K562 (cell line): ENCODE data around the gene MAPK8IP1. TPM values are rescaled to one million over a fixed set of nuclear protein-coding genes. Genes with fewer than 3 reads are reported as not detected.

Experiments
- ATAC-seq: fragments of 200-7000 bp; cut with Tn5 transposase; 3 replicates; pipeline ENCODE4 v1.9.1; 2020; ENCODE audit warnings: moderate library complexity
- BruUV-seq: library from RNA; stranded (reverse); fragments of 400-500 nt; replicated peaks from 2 replicates; lab custom pipeline; 2021; lab: Mats Ljungman, UMichigan
- CTCF ChIA-PET: fragments of 300-600 bp; formaldehyde crosslinking; extraction: SDS; loops from one replicate; lab custom pipeline; 2021; ENCODE audit warnings: low intra/inter-chr PET ratio; lab: Yijun Ruan, JAX
- POLR2A ChIA-PET: fragments of 300-600, 350-650 bp; sonication (Branson Sonifier 250); formaldehyde crosslinking; extraction: SDS; loops from one replicate; lab custom pipeline; 2021; ENCODE audit warnings: antibody characterized with exemption, inconsistent platforms; lab: Yijun Ruan, JAX
- DNase-seq, 4 experiments: peaks; one replicate each; pipeline versions ENCODE4 v3.0.0 to v3.0.0-alpha.2; 2011 to 2018; ENCODE audit warnings: low spot score in 3 of 4, mixed read lengths in 3 of 4; ENCODE audit errors: extremely low read depth in 1 of 4
- FAIRE-seq: peaks from 2 replicates; lab custom pipeline; 2011; peaks lifted over from hg19 to GRCh38; lab: Jason Lieb, UNC
- H2AFZ ChIP-seq: 2 replicates; pipeline ENCODE4 v1.6.0; 2011; ENCODE audit warnings: low read depth, low read length, control low read depth, inconsistent platforms
- H3K27ac ChIP-seq: fragments of 200-600 bp; 3 replicates; pipeline ENCODE4 v1.8.0; 2011; ENCODE audit warnings: low read depth, mild to moderate bottlenecking, control low read depth, inconsistent platforms, low read length, moderate library complexity, mixed read lengths; ENCODE audit errors: extremely low read depth
- H3K27me3 ChIP-seq, 2 experiments: fragments of 300-600 bp in 1 of 2; 2 replicates in 1 of 2; 3 replicates in 1 of 2; pipeline versions ENCODE4 v1.6.0 to v1.8.0; 2011; ENCODE audit warnings: inconsistent platforms in 2 of 2, low read length in 2 of 2, mild to moderate bottlenecking in 1 of 2, mixed read lengths in 1 of 2, moderate library complexity in 1 of 2; ENCODE audit not compliant: control insufficient read depth in 2 of 2, insufficient read depth in 2 of 2
- H3K36me3 ChIP-seq: fragments of 300-600 bp; 3 replicates; pipeline ENCODE4 v1.8.0; 2011; ENCODE audit warnings: mild to moderate bottlenecking, low read length, inconsistent platforms; ENCODE audit not compliant: control insufficient read depth, insufficient read depth
- H3K4me1 ChIP-seq, 2 experiments: fragments of 200-600 bp in 1 of 2; replicated peaks in 1 of 2; 2 replicates in 1 of 2; 3 replicates in 1 of 2; pipeline versions ENCODE4 v1.5.1 to v1.8.0; 2011; ENCODE audit warnings: inconsistent platforms in 2 of 2, low read length in 2 of 2, mild to moderate bottlenecking in 1 of 2, mixed read lengths in 1 of 2, moderate library complexity in 1 of 2; ENCODE audit not compliant: control insufficient read depth in 2 of 2, insufficient read depth in 2 of 2
- H3K4me2 ChIP-seq: 2 replicates; pipeline ENCODE4 v1.6.1; 2011; ENCODE audit warnings: low read length, control low read depth, inconsistent platforms, mixed read lengths; ENCODE audit not compliant: insufficient read depth
- H3K4me3 ChIP-seq: fragments of 200-600 bp; sonication (generic), shearing (Covaris generic); 2 replicates; pipeline ENCODE4 v1.5.1; 2016; ENCODE audit warnings: control low read depth, inconsistent platforms
- H3K79me2 ChIP-seq: fragments of 200-600 bp; 3 replicates; pipeline ENCODE4 v1.8.0; 2011; ENCODE audit warnings: low read length, inconsistent platforms; ENCODE audit not compliant: control insufficient read depth, insufficient read depth
- H3K9ac ChIP-seq, 2 experiments: 2 replicates each; pipeline versions ENCODE4 v1.6.0 to v1.6.1; 2011; ENCODE audit warnings: low read depth in 2 of 2, low read length in 2 of 2, control low read depth in 1 of 2, inconsistent platforms in 1 of 2, mild to moderate bottlenecking in 1 of 2, mixed read lengths in 1 of 2; ENCODE audit not compliant: insufficient read depth in 1 of 2
- H3K9me1 ChIP-seq: one replicate; pipeline ENCODE4 v1.6.0; 2011; ENCODE audit warnings: inconsistent platforms, mild to moderate bottlenecking, low read length, moderate library complexity; ENCODE audit not compliant: control insufficient read depth, insufficient read depth
- H3K9me3 ChIP-seq: replicated peaks from 2 replicates; pipeline ENCODE4 v1.5.1; 2011; ENCODE audit warnings: low read depth, low read length, inconsistent platforms; ENCODE audit not compliant: control insufficient read depth, insufficient read depth
- H4K20me1 ChIP-seq: replicated peaks from 2 replicates; pipeline ENCODE4 v1.6.1; 2011; ENCODE audit warnings: low read length, inconsistent platforms, mixed read lengths; ENCODE audit not compliant: control insufficient read depth, insufficient read depth
- ATF1 ChIP-seq, 2 experiments: fragments of 450-650 bp in 1 of 2; IDR thresholded peaks; 2 replicates each; pipeline ENCODE4 v1.6.1; 2016; ENCODE audit warnings: missing compliant biosample characterization in 1 of 2, missing genetic modification characterization in 1 of 2
- CREB5 ChIP-seq: fragments of 250-450 bp; sonication (Bioruptor Pico); IDR thresholded peaks from 2 replicates; pipeline ENCODE4 v1.5.0; 2020; ENCODE audit warnings: mild to moderate bottlenecking
- HDAC8 ChIP-seq: fragments of 450-650 bp; IDR thresholded peaks from 2 replicates; pipeline ENCODE4 v1.6.1; 2016; ENCODE audit warnings: mild to moderate bottlenecking, missing genetic modification characterization, moderate library complexity, missing compliant biosample characterization
- HMG20A ChIP-seq: fragments of 450-650 bp; formaldehyde crosslinking; conservative IDR thresholded peaks from 2 replicates; pipeline ENCODE4 v1.4.0; 2020; ENCODE audit warnings: mild to moderate bottlenecking, mixed read lengths
- ILK ChIP-seq: fragments of 450-650 bp; IDR thresholded peaks from 2 replicates; pipeline ENCODE4 v1.6.1; 2016; ENCODE audit warnings: missing genetic modification characterization, low read depth, mild to moderate bottlenecking, missing compliant biosample characterization, moderate library complexity, borderline replicate concordance
- KDM5B ChIP-seq: fragments of 200-600 bp; sonication (generic); IDR thresholded peaks from 2 replicates; pipeline ENCODE4 v1.6.1; 2012; ENCODE audit warnings: low read depth, mild to moderate bottlenecking, moderate library complexity, low read length, control low read depth, inconsistent platforms; ENCODE audit not compliant: insufficient replicate concordance
- MEF2A ChIP-seq: IDR thresholded peaks from 2 replicates; pipeline ENCODE4 v1.6.1; 2011; ENCODE audit warnings: low read depth, mild to moderate bottlenecking, low read length, moderate library complexity; ENCODE audit not compliant: control insufficient read depth
- NR2C2 ChIP-seq, 2 experiments: fragments of 200-800 bp in 1 of 2; sonication (Bioruptor generic) in 1 of 2; sonication (generic) in 1 of 2; formaldehyde crosslinking in 1 of 2; IDR thresholded peaks; 2 replicates each; pipeline versions ENCODE4 v1.6.1 to v1.8.0; 2016 to 2022; ENCODE audit warnings: mild to moderate bottlenecking in 1 of 2, missing compliant biosample characterization in 1 of 2, missing genetic modification characterization in 1 of 2, missing genetic modification reagents in 1 of 2
- POLR2AphosphoS2 ChIP-seq: IDR thresholded peaks from 2 replicates; pipeline ENCODE4 v1.6.1; 2012; ENCODE audit warnings: low read length, improper control_type of control experiment
- RBM14 ChIP-seq: fragments of 200-400 bp; formaldehyde crosslinking; IDR thresholded peaks from 2 replicates; pipeline ENCODE4 v1.6.1; 2018; ENCODE audit warnings: low read depth, mild to moderate bottlenecking, low read length, moderate library complexity, borderline replicate concordance; ENCODE audit not compliant: insufficient read depth
- RNF2 ChIP-seq: sonication (generic); IDR thresholded peaks from 2 replicates; pipeline ENCODE4 v1.6.1; 2016
- SIRT6 ChIP-seq: IDR thresholded peaks from one replicate; pipeline ENCODE4 v1.6.1; 2012; ENCODE audit warnings: low read depth, mild to moderate bottlenecking, control low read depth, inconsistent platforms, low read length, moderate library complexity
- SOX6 ChIP-seq: fragments of 450-650 bp; IDR thresholded peaks from 2 replicates; pipeline ENCODE4 v1.6.1; 2014; ENCODE audit warnings: mild to moderate bottlenecking
- SPI1 ChIP-seq: IDR thresholded peaks from 2 replicates; pipeline ENCODE4 v1.6.1; 2011; ENCODE audit warnings: low read depth, low read length, control low read depth, borderline replicate concordance
- ZNF121 ChIP-seq: sonication (generic); formaldehyde crosslinking; conservative IDR thresholded peaks from 2 replicates; pipeline ENCODE4 v1.8.0; 2022; ENCODE audit warnings: missing genetic modification reagents
- ZNF140 ChIP-seq: fragments of 250-450 bp; sonication (Bioruptor Pico); IDR thresholded peaks from 2 replicates; pipeline ENCODE4 v1.8.0; 2021; ENCODE audit warnings: moderate library complexity, mild to moderate bottlenecking, inconsistent platforms
- ZNF655 ChIP-seq: fragments of 250-450 bp; sonication (Bioruptor Pico); IDR thresholded peaks from 2 replicates; pipeline ENCODE4 v1.5.0; 2021
- WGBS: fragments of 100-300 bp; shearing (Covaris generic); methylation state at CpG from one replicate; pipeline ENCODE4 v1.1.6; 2016; ENCODE audit warnings: low coverage, mixed read lengths; ENCODE audit not compliant: insufficient coverage; ENCODE audit errors: missing lambda C conversion rate; 5-methylcytosine and 5-hydroxymethylcytosine counted together
- in situ Hi-C: fragments of 300-500 bp; cut with MboI; formaldehyde crosslinking; loops from 4 replicates; pipeline ENCODE4 v1.15.0; 2018; ENCODE audit warnings: inconsistent platforms, mixed read lengths
- intact Hi-C: fragments of 100-400 bp; cut with micrococcal nuclease; formaldehyde crosslinking; loops from 2 replicates; pipeline ENCODE4 v1.14.2; 2022
- polyA plus RNA-seq, 8 experiments: library from polyadenylated mRNA; depleted of rRNA in 4 of 8; stranded (reverse) in 5 of 8; unstranded in 3 of 8; fragments of >200 nt; fragmentation: Nextera tagmentation in 2 of 8; fragmentation: Illumina TruSeq in 1 of 8; extraction: Ambion mirVana in 2 of 8; extraction: Trizol in 1 of 8; gene quantifications; 2 replicates each; pipeline versions ENCODE4 v1.2.1 to v1.2.3, GENCODE V29; 2011 to 2014; ENCODE audit warnings: inconsistent platforms in 1 of 8, missing spikeins in 1 of 8
- total RNA-seq, 7 experiments: library from RNA; depleted of rRNA in 6 of 7; stranded (reverse); fragments of >200 nt in 6 of 7; fragmentation: Illumina TruSeq in 2 of 7; extraction: Trizol in 2 of 7; gene quantifications; 2 replicates each; pipeline versions ENCODE4 v1.2.1 to v1.2.3, GENCODE V29; 2011 to 2021; ENCODE audit warnings: low replicate concordance in 1 of 7

Gene MAPK8IP1
- total and polyA plus RNA-seq, 9 of the 15 experiments (the other 6 are each of a cell fraction or from before 2014, with no cell fraction given): 0.13 to 6.9 (median 2.5) TPM

GRCh38 chr11:45859661-45860140, 25.8 kb upstream of the MAPK8IP1 start:
- ATAC-seq: no peak
- Histone ChIP-seq H4K20me1 (no peaks in the 10 kb centered on the region), H2AFZ (no peak overlapping the region), H3K36me3 (peaks cover 86% of the 10 kb centered on the region), H3K9ac (no peak overlapping the region), H3K4me3 (no peak overlapping the region), H3K9me1 (no peaks in the 10 kb centered on the region), H3K27ac (no peak overlapping the region), H3K27me3 (no peaks in the 10 kb centered on the region), H3K4me1 (peaks cover 0 to 4% of the 10 kb centered on the region in 2 experiments; a peak in 1 of 5 replicates), H3K79me2 (peaks cover 5% of the 10 kb centered on the region; the same call in 1 of the 3 replicates), H3K4me2 (no peak overlapping the region), H3K9me3 (no peaks in the 10 kb centered on the region)
- DNase-seq: no peak
- 95% methylated on average over 6 of the region's 12 CpGs for WGBS
- no peak for FAIRE-seq
- intact Hi-C loops: no loop called here
- BruUV-seq: no TSS peak
- POLR2A ChIA-PET: interaction anchor here (0.8 to 4.5 kb wide), 2 partner anchors 14 to 77 kb away, joined by 4 to 21 read pairs; no protein-coding TSS in a partner anchor
- in situ Hi-C loops: no loop called here
- CTCF ChIA-PET: no interaction called here
- TF ChIP-seq ATF1 (CRISPR knock-in tag; IDR thresholded peaks at IDR 0.05) (no peak), ATF1 (tag; IDR thresholded peaks at IDR 0.05) (no peak), ILK (no peak), CREB5 (CRISPR knock-in tag) (no peak), POLR2AphosphoS2 (no peak), MEF2A (no peak), RNF2 (no peak), SOX6 (no peak), HMG20A (no peak), ZNF121 (CRISPR knock-in tag) (no peak), NR2C2 (CRISPR knock-in tag; IDR thresholded peaks at IDR 0.05) (no peak), NR2C2 (tag; IDR thresholded peaks at IDR 0.05) (no peak), RBM14 (no peak), ZNF140 (no peak), KDM5B (no peak), SIRT6 (no peak), SPI1 (no peak), ZNF655 (CRISPR knock-in tag) (no peak), HDAC8 (tag) (no peak)
